GM18951 (cell line): ENCODE measurements around the gene MTARC1.

Source experiments
- POLR2A ChIP-seq: IDR thresholded peaks from 4 replicates; pipeline ENCODE4 v1.6.1; 2011; ENCODE audit warnings: mild to moderate bottlenecking; ENCODE audit not compliant: insufficient read length, insufficient read depth; ENCODE audit errors: extremely low read depth
- in situ Hi-C: fragments of 300-500 bp; cut with MboI; formaldehyde crosslinking; loops from one replicate; pipeline ENCODE4 v1.12.0; 2022; ENCODE audit warnings: low sequenced_read_pairs, mixed read lengths, inconsistent platforms; ENCODE audit not compliant: unreplicated experiment

Gene MTARC1

GRCh38 chr1:220755309-220755708 is 31.4 kb upstream of the MTARC1 start:
- in situ Hi-C loops, result loop anchor here (25.0 kb wide), 1 partner anchor 468 kb away; no protein-coding TSS in a partner anchor
- no peak for TF ChIP-seq POLR2A

GRCh38 chr1:220757441-220757840 is 29.3 kb upstream of the MTARC1 start:
- TF ChIP-seq POLR2A, result no peak
- in situ Hi-C loops, result loop anchor here (25.0 kb wide), 1 partner anchor 470 kb away; no protein-coding TSS in a partner anchor

- in situ Hi-C loops, result loop anchor here (25.0 kb wide), 1 partner anchor 472 kb away; no protein-coding TSS in a partner anchor
- no peak for TF ChIP-seq POLR2A
Observed at GRCh38 chr1:220759147-220759546, 27.6 kb upstream of the MTARC1 start.

GRCh38 chr1:220761688-220762427 is 24.9 kb upstream of the MTARC1 start:
- no peak for TF ChIP-seq POLR2A
- in situ Hi-C loops, result loop anchor here (25.0 kb wide), 1 partner anchor 475 kb away; no protein-coding TSS in a partner anchor

GRCh38 chr1:220764757-220765156 is 22.0 kb upstream of the MTARC1 start:
- TF ChIP-seq POLR2A, result no peak
- in situ Hi-C loops, result loop anchor here (25.0 kb wide), 1 partner anchor 477 kb away; no protein-coding TSS in a partner anchor

- in situ Hi-C loops, result loop anchor here (25.0 kb wide), 1 partner anchor 480 kb away; no protein-coding TSS in a partner anchor
- TF ChIP-seq POLR2A, result no peak
Observed at GRCh38 chr1:220767312-220768125, 19.2 kb upstream of the MTARC1 start.

GRCh38 chr1:220768126-220768601 is 18.5 kb upstream of the MTARC1 start:
- no peak for TF ChIP-seq POLR2A

GRCh38 chr1:220769205-220769604 is 17.5 kb upstream of the MTARC1 start:
- in situ Hi-C loops, result loop anchor here (25.0 kb wide), 1 partner anchor 482 kb away; no protein-coding TSS in a partner anchor
- TF ChIP-seq POLR2A, result no peak

More at GRCh38 chr1:220768126-220768601, 18.5 kb upstream of the MTARC1 start:
- in situ Hi-C loops, result loop anchor here (25.0 kb wide), 1 partner anchor 481 kb away; no protein-coding TSS in a partner anchor

GRCh38 chr1:220770245-220770913 is 16.3 kb upstream of the MTARC1 start:
- TF ChIP-seq POLR2A, result no peak
- in situ Hi-C loops, result loop anchor here (25.0 kb wide), 1 partner anchor 483 kb away; no protein-coding TSS in a partner anchor

- in situ Hi-C loops, result loop anchor here (25.0 kb wide), 1 partner anchor 486 kb away; no protein-coding TSS in a partner anchor
- no peak for TF ChIP-seq POLR2A
Observed at GRCh38 chr1:220772846-220773245, 13.9 kb upstream of the MTARC1 start.

- in situ Hi-C loops, result no loop called here
- TF ChIP-seq POLR2A, result no peak
Observed at GRCh38 chr1:220775240-220775853, 11.4 kb upstream of the MTARC1 start.

GRCh38 chr1:220776254-220776653 is 10.5 kb upstream of the MTARC1 start:
- no peak for TF ChIP-seq POLR2A
- in situ Hi-C loops, result no loop called here

GRCh38 chr1:220776720-220777326 is 9.9 kb upstream of the MTARC1 start:
- in situ Hi-C loops, result no loop called here
- TF ChIP-seq POLR2A, result no peak
